Pancreas (tissue), 10 donors: ENCODE data around the gene SCAMP5. TPM values are rescaled to one million over a fixed set of nuclear protein-coding genes. Genes with fewer than 3 reads are reported as not detected.

ENCODE experiments used
- ATAC-seq, 4 donors: fragments of 200-7000 bp; cut with Tn5 transposase; one replicate each; pipeline versions ENCODE4 v1.8.0 to v1.9.1; 2020; ENCODE audit warnings: mild to moderate bottlenecking in 4 of 4, moderate library complexity in 4 of 4
- DNase-seq, 6 donors: peaks; one replicate each; pipeline ENCODE4 v3.0.0-alpha.2; 2020
- FAIRE-seq: peaks from 2 replicates; lab custom pipeline; 2012; peaks lifted over from hg19 to GRCh38; lab: Jason Lieb, UNC
- H3K27ac ChIP-seq, 4 donors: fragments of 200-600 bp; sonication (generic); 1 replicate in 3 of 4; 2 replicates in 1 of 4; pipeline versions ENCODE4 v1.5.0 to v1.8.0; 2020
- H3K27me3 ChIP-seq, 4 donors: fragments of 200-600 bp; one replicate each; pipeline ENCODE4 v1.8.0; 2021
- H3K36me3 ChIP-seq, 3 donors: fragments of 200-600 bp; sonication (generic) in 1 of 3; one replicate each; pipeline versions ENCODE4 v1.5.0 to v1.8.0; 2020 to 2021
- H3K4me1 ChIP-seq, 3 donors: fragments of 200-600 bp; one replicate each; pipeline ENCODE4 v1.8.0; 2021
- H3K4me3 ChIP-seq, 4 donors: fragments of 200-600 bp; sonication (generic) in 2 of 4; one replicate each; pipeline versions ENCODE4 v1.5.0 to v1.8.0; 2020 to 2021
- H3K9me3 ChIP-seq, 4 donors: fragments of 200-600 bp; one replicate each; pipeline ENCODE4 v1.8.0; 2021
- CTCF ChIP-seq, 4 donors: fragments of 200-600 bp; sonication (generic) in 3 of 4; IDR thresholded peaks; one replicate each; pipeline versions ENCODE4 v1.5.0 to v1.8.0; 2021; ENCODE audit warnings: antibody characterized with exemption in 4 of 4
- WGBS, 2 donors: extraction: QIAGEN DNeasy Blood & Tissue Kit; methylation state at CpG; one replicate each; pipeline ENCODE4 v1.1.7; 2013; 5-methylcytosine and 5-hydroxymethylcytosine counted together
- intact Hi-C, 3 donors: fragments of 100-400 bp; cut with DNase I; formaldehyde crosslinking; loops; one replicate each; pipeline versions ENCODE4 v1.11.1 to v1.14.2; 2022
- polyA plus RNA-seq, 2 donors: library from polyadenylated mRNA; stranded (reverse); fragments of 200-250 nt; gene quantifications; one replicate each; pipeline ENCODE4 v1.2.3, GENCODE V29; 2013
- total RNA-seq, 6 donors: library from RNA; stranded (reverse); fragmentation: NEBNext Ultra II Directional in 4 of 6; extraction: Animal tissue kit (Norgen Biotek cat#: 25700) in 4 of 6; gene quantifications; one replicate each; pipeline versions ENCODE4 v1.2.1 to v1.2.4, GENCODE V29; 2021 to 2023
- donor health status: healthy with polysubstance abuse.
- donor health status: DM: no; HTN: no; CAD: no; lungs with moderate emphysema.
- donor health status: DM: no; HTN: no; CAD: no.
- donor health status: control.
- donor health status: control.
- donor health status: Bipolar disorder and iron deficiency.
- donor health status: DM: yes; HTN: yes; CAD: no.
- donor health status: DM: no; HTN: no; CAD: no.
- donor health status: DM: no; HTN: no; CAD: no.
- donor health status: DM: yes; HTN: yes; CAD: no.

SCAMP5 gene
- total and polyA plus RNA-seq, 8 donors, result 24.5 to 59.2 (median 38.8) TPM

GRCh38 chr15:74960995-74961588, 34.3 kb upstream of the SCAMP5 start:
- WGBS, 2 donors, result 39 to 43% methylated on average over 3 of the region's 3 CpGs
- Histone ChIP-seq H3K27me3 (no peaks in the 10 kb centered on the region), H3K4me3 (no peak overlapping the region), H3K36me3 (no peaks in the 10 kb centered on the region), H3K9me3 (no peaks in the 10 kb centered on the region), H3K27ac (no peak overlapping the region), H3K4me1 (peaks cover 0 to 7% (median 5%) of the 10 kb centered on the region in 3 donors)
- intact Hi-C loops, result no loop called here
- FAIRE-seq (no peak), ATAC-seq (no peak), DNase-seq (no peak)
- TF ChIP-seq CTCF (IDR thresholded peaks at IDR 0.05), result no peak

GRCh38 chr15:74961616-74962015, 33.7 kb upstream of the SCAMP5 start:
- no peaks in the 10 kb centered on the region for H3K36me3 ChIP-seq
- 91 to 93% methylated on average over 5 of the region's 5 CpGs for WGBS, 2 donors
- H3K27me3 ChIP-seq, result no peaks in the 10 kb centered on the region
- H3K9me3 ChIP-seq, result no peaks in the 10 kb centered on the region
- no peak for TF ChIP-seq CTCF (IDR thresholded peaks at IDR 0.05)
- DNase-seq (no peak), FAIRE-seq (no peak), ATAC-seq (no peak)
- intact Hi-C loops, result no loop called here
- H3K4me1 ChIP-seq, result peaks cover 0 to 7% (median 5%) of the 10 kb centered on the region in 3 donors
- no peak overlapping the region for H3K27ac ChIP-seq
- no peak overlapping the region for H3K4me3 ChIP-seq

- H3K9me3 ChIP-seq, result no peaks in the 10 kb centered on the region
- no peak for TF ChIP-seq CTCF (IDR thresholded peaks at IDR 0.05)
- 80 to 81% methylated on average over 8 of the region's 8 CpGs for WGBS, 2 donors
- intact Hi-C loops, result no loop called here
- H3K4me3 ChIP-seq, result no peak overlapping the region
- no peak overlapping the region for H3K27ac ChIP-seq
- FAIRE-seq (no peak), DNase-seq (no peak), ATAC-seq (no peak)
- peaks cover 0 to 7% (median 5%) of the 10 kb centered on the region in 3 donors for H3K4me1 ChIP-seq
- no peaks in the 10 kb centered on the region for H3K36me3 ChIP-seq
- H3K27me3 ChIP-seq, result no peaks in the 10 kb centered on the region
These were observed 33.1 kb upstream of the SCAMP5 start for GRCh38 chr15:74962219-74962618.

- WGBS, 2 donors, result 60 to 71% methylated on average over 2 of the region's 2 CpGs
- Histone ChIP-seq H3K9me3 (no peaks in the 10 kb centered on the region), H3K27me3 (no peaks in the 10 kb centered on the region)
These were observed 32.7 kb upstream of the SCAMP5 start for GRCh38 chr15:74962671-74963070.

More at GRCh38 chr15:74962671-74963070, 32.7 kb upstream of the SCAMP5 start:
- no peak for TF ChIP-seq CTCF (IDR thresholded peaks at IDR 0.05)
- Histone ChIP-seq H3K4me3 (no peak overlapping the region), H3K4me1 (peaks cover 0 to 5% (median 4%) of the 10 kb centered on the region in 3 donors), H3K27ac (no peak overlapping the region), H3K36me3 (no peaks in the 10 kb centered on the region)
- intact Hi-C loops, result no loop called here
- FAIRE-seq (no peak), ATAC-seq (no peak), DNase-seq (no peak)
